ENCODE data around the gene SLC12A2.

Gene SLC12A2

DNA sequence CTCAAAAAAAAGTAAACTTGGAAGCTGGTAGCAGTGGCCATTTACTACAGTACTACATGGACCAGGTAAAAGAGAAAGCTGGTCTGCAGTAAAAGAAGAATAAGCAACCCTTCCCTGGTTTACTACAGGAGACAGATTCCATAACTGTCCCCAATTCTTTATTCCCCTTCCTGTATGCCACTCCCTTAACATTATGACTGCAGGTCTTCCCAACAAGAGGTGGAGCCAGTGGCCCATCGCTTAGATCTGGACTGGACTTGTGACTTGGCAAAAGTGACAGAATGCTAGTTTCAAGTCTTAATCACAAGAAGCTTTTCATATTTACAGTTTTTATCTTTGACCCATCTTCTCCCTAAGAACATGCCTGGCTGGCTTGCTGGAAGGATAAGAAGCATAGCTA, 42.6 kb upstream of the SLC12A2 start:
- no peak for TF ChIP-seq FOXP2 (optimal IDR thresholded peaks at IDR 0.05; ENCODE audit: borderline replicate concordance, extremely low read depth, extremely low read length, insufficient read depth)
- TF ChIP-seq POLR2AphosphoS5 (IDR thresholded peaks at IDR 0.05; ENCODE audit: low read depth, low read length) = no peak
- TF ChIP-seq SIN3A (IDR thresholded peaks at IDR 0.05; ENCODE audit: borderline replicate concordance, insufficient read depth, low read length) = no peak
- no peak for TF ChIP-seq TAF1 (IDR thresholded peaks at IDR 0.05; ENCODE audit: borderline replicate concordance, insufficient read depth, low read length)
- TF ChIP-seq, protein P1, sequence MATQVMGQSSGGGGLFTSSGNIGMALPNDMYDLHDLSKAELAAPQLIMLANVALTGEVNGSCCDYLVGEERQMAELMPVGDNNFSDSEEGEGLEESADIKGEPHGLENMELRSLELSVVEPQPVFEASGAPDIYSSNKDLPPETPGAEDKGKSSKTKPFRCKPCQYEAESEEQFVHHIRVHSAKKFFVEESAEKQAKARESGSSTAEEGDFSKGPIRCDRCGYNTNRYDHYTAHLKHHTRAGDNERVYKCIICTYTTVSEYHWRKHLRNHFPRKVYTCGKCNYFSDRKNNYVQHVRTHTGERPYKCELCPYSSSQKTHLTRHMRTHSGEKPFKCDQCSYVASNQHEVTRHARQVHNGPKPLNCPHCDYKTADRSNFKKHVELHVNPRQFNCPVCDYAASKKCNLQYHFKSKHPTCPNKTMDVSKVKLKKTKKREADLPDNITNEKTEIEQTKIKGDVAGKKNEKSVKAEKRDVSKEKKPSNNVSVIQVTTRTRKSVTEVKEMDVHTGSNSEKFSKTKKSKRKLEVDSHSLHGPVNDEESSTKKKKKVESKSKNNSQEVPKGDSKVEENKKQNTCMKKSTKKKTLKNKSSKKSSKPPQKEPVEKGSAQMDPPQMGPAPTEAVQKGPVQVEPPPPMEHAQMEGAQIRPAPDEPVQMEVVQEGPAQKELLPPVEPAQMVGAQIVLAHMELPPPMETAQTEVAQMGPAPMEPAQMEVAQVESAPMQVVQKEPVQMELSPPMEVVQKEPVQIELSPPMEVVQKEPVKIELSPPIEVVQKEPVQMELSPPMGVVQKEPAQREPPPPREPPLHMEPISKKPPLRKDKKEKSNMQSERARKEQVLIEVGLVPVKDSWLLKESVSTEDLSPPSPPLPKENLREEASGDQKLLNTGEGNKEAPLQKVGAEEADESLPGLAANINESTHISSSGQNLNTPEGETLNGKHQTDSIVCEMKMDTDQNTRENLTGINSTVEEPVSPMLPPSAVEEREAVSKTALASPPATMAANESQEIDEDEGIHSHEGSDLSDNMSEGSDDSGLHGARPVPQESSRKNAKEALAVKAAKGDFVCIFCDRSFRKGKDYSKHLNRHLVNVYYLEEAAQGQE (IDR thresholded peaks at IDR 0.05; ENCODE audit: insufficient read depth in 1 of 2, low read depth in 2 of 2, low read length in 2 of 2) = no peak

DNA sequence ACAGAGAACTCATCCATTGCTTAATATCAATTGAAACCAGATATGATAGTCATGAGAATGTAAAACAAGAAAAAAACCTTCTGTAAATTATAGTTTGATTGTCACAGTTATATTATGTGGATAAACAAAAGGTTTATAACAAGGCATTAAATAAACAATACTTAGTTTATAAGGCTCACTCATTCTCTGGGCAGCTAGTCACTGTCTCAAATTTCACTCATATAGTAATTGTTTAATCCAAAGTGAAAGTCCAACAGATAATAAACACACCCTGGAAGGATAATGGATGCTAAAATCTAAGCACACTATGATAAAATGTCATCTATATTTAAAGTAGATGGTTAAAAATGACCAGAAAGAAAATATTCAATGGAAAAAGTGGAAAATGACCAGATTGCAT, 30.8 kb upstream of the SLC12A2 start:
- TF ChIP-seq, protein P1 (IDR thresholded peaks at IDR 0.05; ENCODE audit: insufficient read depth in 1 of 2, low read depth in 2 of 2, low read length in 2 of 2) = no peak
- TF ChIP-seq SIN3A (IDR thresholded peaks at IDR 0.05; ENCODE audit: borderline replicate concordance, insufficient read depth, low read length) = no peak
- no peak for TF ChIP-seq FOXP2 (optimal IDR thresholded peaks at IDR 0.05; ENCODE audit: borderline replicate concordance, extremely low read depth, extremely low read length, insufficient read depth)
- TF ChIP-seq POLR2AphosphoS5 (IDR thresholded peaks at IDR 0.05; ENCODE audit: low read depth, low read length) = no peak
- no peak for TF ChIP-seq TAF1 (IDR thresholded peaks at IDR 0.05; ENCODE audit: borderline replicate concordance, insufficient read depth, low read length)

DNA sequence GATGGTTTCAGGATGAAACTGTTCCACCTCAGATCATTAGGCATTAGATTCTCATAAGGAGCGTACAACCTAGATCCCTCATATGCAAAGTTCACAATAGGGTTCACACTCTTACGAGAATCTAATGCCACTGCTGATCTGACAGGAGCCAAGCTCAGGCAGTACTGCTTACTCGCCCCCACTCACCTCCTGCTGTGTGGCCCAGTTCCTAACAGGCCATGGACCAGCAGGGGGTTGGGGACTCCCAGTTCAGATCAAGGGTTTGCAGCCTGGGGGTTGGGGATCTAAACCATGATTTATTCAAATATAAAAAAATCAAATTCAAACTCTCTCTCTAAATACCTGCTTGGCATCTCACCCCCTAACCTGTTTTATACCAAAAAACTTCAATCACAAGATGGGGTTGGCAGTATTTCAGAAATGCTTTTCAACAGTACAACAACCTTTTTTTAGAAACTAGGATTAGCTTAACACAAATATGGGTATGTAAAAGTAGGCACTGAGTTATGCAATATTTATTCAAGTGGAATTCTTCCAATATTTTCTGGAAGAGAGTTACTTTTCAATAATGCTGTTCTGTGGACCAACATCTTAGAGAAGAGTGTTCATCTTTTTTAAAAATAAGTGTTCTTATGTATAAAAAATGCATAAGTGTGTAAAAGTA, 30.1 kb upstream of the SLC12A2 start:
- TF ChIP-seq FOXP2 (optimal IDR thresholded peaks at IDR 0.05; ENCODE audit: borderline replicate concordance, extremely low read depth, extremely low read length, insufficient read depth) = no peak
- TF ChIP-seq POLR2AphosphoS5 (IDR thresholded peaks at IDR 0.05; ENCODE audit: low read depth, low read length) = no peak
- TF ChIP-seq TAF1 (IDR thresholded peaks at IDR 0.05; ENCODE audit: borderline replicate concordance, insufficient read depth, low read length) = no peak
- TF ChIP-seq SIN3A (IDR thresholded peaks at IDR 0.05; ENCODE audit: borderline replicate concordance, insufficient read depth, low read length) = no peak
- TF ChIP-seq, protein P1 (IDR thresholded peaks at IDR 0.05; ENCODE audit: insufficient read depth in 1 of 2, low read depth in 2 of 2, low read length in 2 of 2) = no peak

DNA sequence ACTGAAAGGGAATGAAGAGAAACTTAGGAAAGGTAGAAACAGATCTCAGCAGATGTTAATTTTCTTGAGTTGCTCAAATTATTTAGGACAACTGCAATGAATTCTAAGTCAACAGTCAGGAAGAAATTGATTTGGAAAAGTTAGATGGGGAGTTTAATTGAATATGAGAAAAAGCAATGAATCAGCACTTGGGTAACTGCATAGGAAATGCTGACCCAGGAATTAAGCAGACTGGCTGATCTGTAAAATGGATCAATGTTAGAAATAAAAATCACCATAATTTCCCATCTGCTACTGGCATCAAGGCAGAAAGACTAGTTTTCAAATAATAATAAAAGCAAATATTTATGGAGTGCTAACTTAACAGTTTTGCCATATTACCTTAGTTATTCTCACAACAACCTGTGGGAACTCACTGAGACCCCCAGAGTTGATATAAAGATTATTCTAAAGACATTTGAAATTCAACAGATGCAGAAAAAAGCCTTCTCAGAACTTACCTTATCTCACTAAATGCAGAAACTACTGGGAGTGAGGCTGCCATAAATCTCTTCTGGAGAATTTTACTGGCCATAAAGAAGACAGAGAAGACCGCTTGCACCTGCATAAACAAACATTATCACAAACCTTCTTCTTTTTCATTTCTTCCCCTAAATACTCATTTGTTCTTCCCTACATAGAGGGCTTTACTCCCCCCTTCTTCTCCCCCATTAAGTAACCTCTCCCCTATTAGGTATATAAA, 22.8 kb upstream of the SLC12A2 start:
- TF ChIP-seq TAF1 (IDR thresholded peaks at IDR 0.05; ENCODE audit: borderline replicate concordance, insufficient read depth, low read length) (no peak), FOXP2 (optimal IDR thresholded peaks at IDR 0.05; ENCODE audit: borderline replicate concordance, extremely low read depth, extremely low read length, insufficient read depth) (no peak), SIN3A (IDR thresholded peaks at IDR 0.05; ENCODE audit: borderline replicate concordance, insufficient read depth, low read length) (no peak), POLR2AphosphoS5 (IDR thresholded peaks at IDR 0.05; ENCODE audit: low read depth, low read length) (no peak)
- TF ChIP-seq, protein P1 (IDR thresholded peaks at IDR 0.05; ENCODE audit: insufficient read depth in 1 of 2, low read depth in 2 of 2, low read length in 2 of 2) = no peak

Data from PFSK-1 (cell line).